OCI-LY1 (cell line): Measurements from ENCODE around the gene ACP5.

Experiments used
- H2AFZ ChIP-seq: fragments of 200-600 bp; sonication (generic), shearing (Covaris generic); 2 replicates; pipeline ENCODE4 v1.6.0; 2014; ENCODE audit warnings: antibody characterized with exemption, mild to moderate bottlenecking, low read length
- H3F3A ChIP-seq: fragments of 200-600 bp; sonication (generic), shearing (Covaris generic); 2 replicates; pipeline ENCODE4 v1.6.0; 2014; ENCODE audit warnings: mild to moderate bottlenecking, antibody characterized with exemption, low read length, moderate library complexity; ENCODE audit not compliant: insufficient read depth
- H3K27ac ChIP-seq: fragments of 200-600 bp; sonication (generic); 2 replicates; pipeline ENCODE4 v1.5.1; 2014; ENCODE audit warnings: low read length, mixed run types, mild to moderate bottlenecking, low read depth; ENCODE audit not compliant: poor library complexity, severe bottlenecking
- H3K27me3 ChIP-seq: fragments of 200-600 bp; sonication (generic); 2 replicates; pipeline ENCODE4 v1.6.0; 2014; ENCODE audit warnings: antibody characterized with exemption, mild to moderate bottlenecking, low read length, moderate library complexity; ENCODE audit not compliant: insufficient read depth
- H3K36me3 ChIP-seq: fragments of 200-600 bp; sonication (generic); 2 replicates; pipeline ENCODE4 v1.6.1; 2014; ENCODE audit warnings: mild to moderate bottlenecking, antibody characterized with exemption, low read length, moderate library complexity, mixed read lengths; ENCODE audit not compliant: insufficient read depth
- H3K4me1 ChIP-seq: fragments of 200-600 bp; sonication (generic); 2 replicates; pipeline ENCODE4 v1.5.1; 2014; ENCODE audit warnings: mild to moderate bottlenecking, low read length, moderate library complexity; ENCODE audit not compliant: insufficient read depth, severe bottlenecking
- H3K4me2 ChIP-seq: fragments of 200-600 bp; sonication (generic), shearing (Covaris generic); 2 replicates; pipeline ENCODE4 v1.6.1; 2014; ENCODE audit warnings: low read length
- H3K4me3 ChIP-seq: fragments of 200-600 bp; sonication (generic); 2 replicates; pipeline ENCODE4 v1.5.1; 2014; ENCODE audit warnings: low read length, low read depth, mild to moderate bottlenecking, mixed read lengths; ENCODE audit not compliant: poor library complexity, severe bottlenecking
- H3K79me2 ChIP-seq: fragments of 200-600 bp; shearing (Covaris generic); 2 replicates; pipeline ENCODE4 v1.6.1; 2016; ENCODE audit warnings: mixed run types, low read length, mixed read lengths; ENCODE audit not compliant: insufficient read depth
- H3K9ac ChIP-seq: fragments of 200-600 bp; sonication (generic), shearing (Covaris generic); 2 replicates; pipeline ENCODE4 v1.6.1; 2014; ENCODE audit warnings: mild to moderate bottlenecking, low read length, mixed read lengths
- H3K9me2 ChIP-seq: fragments of 200-600 bp; sonication (generic), shearing (Covaris generic); 2 replicates; pipeline ENCODE4 v1.6.1; 2014; ENCODE audit warnings: low read depth, mild to moderate bottlenecking, low read length, mixed read lengths
- H3K9me3 ChIP-seq: fragments of 200-600 bp; shearing (Covaris generic); 2 replicates; pipeline ENCODE4 v1.6.1; 2014; ENCODE audit warnings: low read length, mixed read lengths
- H4K20me1 ChIP-seq: fragments of 200-600 bp; sonication (generic), shearing (Covaris generic); 2 replicates; pipeline ENCODE4 v1.6.0; 2016; ENCODE audit warnings: mild to moderate bottlenecking, low read length; ENCODE audit not compliant: insufficient read depth
- CTCF ChIP-seq: fragments of 200-600 bp; sonication (generic), shearing (Covaris generic); IDR thresholded peaks from 2 replicates; pipeline ENCODE4 v1.5.1; 2017; ENCODE audit warnings: mild to moderate bottlenecking, antibody characterized with exemption, low read length, moderate library complexity, mixed read lengths
- EZH2 ChIP-seq: fragments of 200-600 bp; sonication (generic), shearing (Covaris generic); IDR thresholded peaks from 2 replicates; pipeline ENCODE4 v1.8.0; 2017; ENCODE audit warnings: borderline replicate concordance, mixed run types, mild to moderate bottlenecking, antibody characterized with exemption, low read length, moderate library complexity, mixed read lengths

Gene ACP5

GRCh38 chr19:11620553-11620952, 43.1 kb upstream of the ACP5 start:
- Histone ChIP-seq H3K9me3 (peaks cover 35% of the 10 kb centered on the region), H2AFZ (no peak overlapping the region), H3K4me2 (no peak overlapping the region), H3K36me3 (peaks cover 53% of the 10 kb centered on the region), H3K79me2 (no peaks in the 10 kb centered on the region), H3K4me1 (no peaks in the 10 kb centered on the region), H3K4me3 (no peak overlapping the region), H3F3A (no peaks in the 10 kb centered on the region), H4K20me1 (no peaks in the 10 kb centered on the region), H3K9me2 (no peaks in the 10 kb centered on the region), H3K27ac (no peak overlapping the region), H3K27me3 (no peaks in the 10 kb centered on the region), H3K9ac (no peak overlapping the region)
- TF ChIP-seq EZH2 = no peak
- TF ChIP-seq CTCF = no peak

GRCh38 chr19:11617180-11618062, 40.0 kb upstream of the ACP5 start:
- H3K4me3 ChIP-seq = no peak overlapping the region
- no peak overlapping the region for H3K27ac ChIP-seq
- no peaks in the 10 kb centered on the region for H3K27me3 ChIP-seq
- TF ChIP-seq EZH2 (no peak), CTCF (no peak)
- H3F3A ChIP-seq = no peaks in the 10 kb centered on the region
- H3K9ac ChIP-seq = no peak overlapping the region
- H3K9me2 ChIP-seq = no peaks in the 10 kb centered on the region
- no peaks in the 10 kb centered on the region for H3K4me1 ChIP-seq
- no peak overlapping the region for H2AFZ ChIP-seq
- H3K36me3 ChIP-seq = peaks cover 71% of the 10 kb centered on the region
- peaks cover 42% of the 10 kb centered on the region for H3K9me3 ChIP-seq
- H4K20me1 ChIP-seq = no peaks in the 10 kb centered on the region
- no peak overlapping the region for H3K4me2 ChIP-seq
- H3K79me2 ChIP-seq = no peaks in the 10 kb centered on the region

GRCh38 chr19:11612816-11613511, 35.5 kb upstream of the ACP5 start:
- Histone ChIP-seq H3K4me1 (no peaks in the 10 kb centered on the region), H3K79me2 (no peaks in the 10 kb centered on the region), H3K4me3 (no peak overlapping the region), H3K27me3 (no peaks in the 10 kb centered on the region), H4K20me1 (no peaks in the 10 kb centered on the region), H3F3A (no peaks in the 10 kb centered on the region), H3K9me3 (peaks cover 23% of the 10 kb centered on the region), H3K9ac (no peak overlapping the region), H3K9me2 (no peaks in the 10 kb centered on the region), H3K27ac (no peak overlapping the region), H3K36me3 (peaks cover 40% of the 10 kb centered on the region), H2AFZ (no peak overlapping the region), H3K4me2 (no peak overlapping the region)
- TF ChIP-seq EZH2 = no peak
- TF ChIP-seq CTCF = no peak
